ENCODE data around the gene E4F1. TPM values are rescaled to one million over a fixed set of nuclear protein-coding genes. Genes with fewer than 3 reads are reported as not detected.
"Not testable (repeated sequence)": the region's sequence is repeated elsewhere in the genome, so short reads cannot be mapped to it uniquely, and the experiment has no call there.

The E4F1 gene
- total and polyA plus RNA-seq, 2 donors (not counting 1 experiment from before 2014, with no cell fraction given), result 41.8 to 70.9 TPM

DNA sequence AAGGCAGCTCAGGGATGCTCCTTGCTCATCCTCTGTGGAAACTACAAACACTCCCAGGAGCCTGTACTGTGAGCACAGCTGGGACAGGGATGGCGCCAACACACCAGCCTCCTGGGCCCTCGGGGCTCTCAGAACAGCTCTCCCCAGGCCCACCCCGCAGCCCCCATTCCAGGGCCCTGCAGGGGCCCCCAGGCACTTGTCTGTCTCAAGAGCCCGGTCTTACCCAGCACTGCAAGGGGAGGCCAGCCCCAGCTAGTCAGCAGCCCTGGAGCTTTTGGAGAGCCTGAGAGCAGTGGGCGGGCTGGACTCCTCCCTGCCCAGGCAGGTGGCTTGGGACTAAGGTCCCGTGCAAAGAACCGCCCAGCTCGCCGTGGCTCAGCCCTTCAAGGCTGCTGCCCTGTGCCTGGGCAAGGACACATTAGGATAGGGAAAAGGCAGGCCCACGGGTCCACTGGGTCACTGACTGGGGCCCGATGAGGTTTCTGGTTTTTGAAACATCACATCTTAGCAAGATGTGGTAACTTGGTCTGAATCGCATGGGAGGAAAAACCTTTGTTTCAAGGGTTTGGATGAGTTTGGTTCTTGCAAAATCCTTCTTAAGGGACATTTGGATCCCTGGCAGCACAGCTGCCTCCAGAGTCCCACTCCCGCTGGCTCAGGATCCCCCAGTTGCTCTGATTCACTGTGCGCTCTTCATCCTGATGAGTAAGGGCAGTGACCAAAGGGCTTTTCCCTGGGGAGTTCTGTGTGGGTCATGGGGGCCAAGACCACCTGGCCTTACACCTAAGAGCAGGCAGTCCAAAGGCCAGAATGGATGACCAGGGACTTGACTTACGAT, 15.7 kb downstream of the E4F1 start:
- Mint-ChIP-seq H3K9me3 (ENCODE audit: insufficient read depth) (no peaks in the 10 kb centered on the region), H3K27me3 (peaks cover 3% of the 10 kb centered on the region), H3K4me3 (no peak overlapping the region), H3K27ac (no peak overlapping the region), H3K4me1 (peaks cover 1% of the 10 kb centered on the region)
- ATAC-seq (ENCODE audit: low read depth), result no peak
- TF ChIP-seq CTCF (IDR thresholded peaks at IDR 0.05) (no peak), EZH2 (IDR thresholded peaks at IDR 0.05; ENCODE audit: borderline replicate concordance, insufficient read depth, low read depth, low read length, poor library complexity, severe bottlenecking) (no peak)
- 90% methylated on average over 15 of the region's 15 CpGs for WGBS (ENCODE audit: insufficient coverage)
- no peaks in the 10 kb centered on the region for H3K79me2 ChIP-seq (ENCODE audit: control insufficient read depth, insufficient read depth, low read length)
- peaks cover 0 to 34% of the 10 kb centered on the region in 2 experiments for H3K36me3 ChIP-seq (replicated peaks in 1 of 2; ENCODE audit: control extremely low read depth in 1 of 2, control insufficient read depth in 1 of 2, extremely low read depth in 1 of 2, insufficient read depth in 2 of 2, low read length in 1 of 2)
- H3K4me3 ChIP-seq (ENCODE audit: control extremely low read depth in 1 of 5, extremely low read depth in 1 of 5, insufficient read depth in 1 of 5, low read depth in 2 of 5, low read length in 4 of 5), result no peak overlapping the region
- no peak overlapping the region for H2AFZ ChIP-seq (ENCODE audit: insufficient read depth, low read depth, low read length, poor library complexity, severe bottlenecking)
- DNase-seq, result no peak
- no peak overlapping the region for H3K4me2 ChIP-seq (replicated peaks; ENCODE audit: low read depth, low read length, poor library complexity, severe bottlenecking)
- no peak overlapping the region for H3K27ac ChIP-seq (ENCODE audit: low read length in 2 of 2)
- peaks cover 0 to 27% (median 11%) of the 10 kb centered on the region in 4 experiments for H3K27me3 ChIP-seq (replicated peaks in 1 of 4; ENCODE audit: control extremely low read depth in 1 of 4, control insufficient read depth in 3 of 4, insufficient read depth in 4 of 4, low read length in 3 of 4)
- CTCF ChIA-PET, result no interaction called here
- intact Hi-C loops (cut with micrococcal nuclease), result no loop called here
- H3K9me3 ChIP-seq (ENCODE audit: control extremely low read depth in 1 of 3, control insufficient read depth in 2 of 3, insufficient read depth in 1 of 3, low read length in 2 of 3), result peaks cover 0 to 5% (median 0%) of the 10 kb centered on the region in 3 donors
- H3K4me1 ChIP-seq (ENCODE audit: control insufficient read depth in 2 of 2, insufficient read depth in 2 of 2, low read length in 2 of 2), result peaks cover 12 to 15% of the 10 kb centered on the region in 2 donors
- POLR2A ChIA-PET, result no interaction called here
- H4K20me1 ChIP-seq (ENCODE audit: control insufficient read depth, insufficient read depth, low read length, poor library complexity, severe bottlenecking), result peaks cover 10% of the 10 kb centered on the region
- no peak overlapping the region for H3K9ac ChIP-seq (ENCODE audit: low read length)

- DNase-seq; POLR2A ChIA-PET; intact Hi-C loops (cut with micrococcal nuclease); H3K27ac ChIP-seq (ENCODE audit: low read length in 2 of 2); H2AFZ ChIP-seq (ENCODE audit: insufficient read depth, low read depth, low read length, poor library complexity, severe bottlenecking); H3K4me3 ChIP-seq (ENCODE audit: control extremely low read depth in 1 of 5, extremely low read depth in 1 of 5, insufficient read depth in 1 of 5, low read depth in 2 of 5, low read length in 4 of 5); H3K79me2 ChIP-seq (ENCODE audit: control insufficient read depth, insufficient read depth, low read length); H3K4me1 Mint-ChIP-seq; ATAC-seq (ENCODE audit: low read depth); H3K4me3 Mint-ChIP-seq; H3K27ac Mint-ChIP-seq; H3K4me2 ChIP-seq (replicated peaks; ENCODE audit: low read depth, low read length, poor library complexity, severe bottlenecking); H3K9me3 ChIP-seq (ENCODE audit: control extremely low read depth in 1 of 3, control insufficient read depth in 2 of 3, insufficient read depth in 1 of 3, low read length in 2 of 3); H3K9ac ChIP-seq (ENCODE audit: low read length); H3K9me3 Mint-ChIP-seq (ENCODE audit: insufficient read depth); H3K27me3 Mint-ChIP-seq: not testable (repeated sequence)
- H3K36me3 ChIP-seq (replicated peaks in 1 of 2; ENCODE audit: control extremely low read depth in 1 of 2, control insufficient read depth in 1 of 2, extremely low read depth in 1 of 2, insufficient read depth in 2 of 2, low read length in 1 of 2), result peaks cover 0 to 36% of the 10 kb centered on the region in 2 experiments
- 75% methylated on average over 2 of the region's 9 CpGs for WGBS (ENCODE audit: insufficient coverage)
- H3K27me3 ChIP-seq (replicated peaks in 1 of 4; ENCODE audit: control extremely low read depth in 1 of 4, control insufficient read depth in 3 of 4, insufficient read depth in 4 of 4, low read length in 3 of 4), result peaks cover 0 to 27% (median 11%) of the 10 kb centered on the region in 4 experiments
- peaks cover 12 to 15% of the 10 kb centered on the region in 2 donors for H3K4me1 ChIP-seq (ENCODE audit: control insufficient read depth in 2 of 2, insufficient read depth in 2 of 2, low read length in 2 of 2)
- CTCF ChIA-PET, result interaction anchor here (1.8 kb wide), 1 partner anchor 12 kb away, joined by 8 read pairs; the partner anchor contains the start of gene ECI1
- H4K20me1 ChIP-seq (ENCODE audit: control insufficient read depth, insufficient read depth, low read length, poor library complexity, severe bottlenecking), result peaks cover 16% of the 10 kb centered on the region
Observed at GRCh38 chr16:2240331-2240730, 16.9 kb downstream of the E4F1 start.

All from B cell (primary cell).